Renal cortex interstitium (tissue), 11 donors: ENCODE data around the gene TBC1D1. TPM values are rescaled to one million over a fixed set of nuclear protein-coding genes. Genes with fewer than 3 reads are reported as not detected.
A peak's percentile ranks its signal among the peaks of the same experiment; 100 is the strongest.

Experiments used
- DNase-seq, 11 donors: peaks; one replicate each; pipeline ENCODE4 v3.0.0-alpha.2; 2013; ENCODE audit warnings: low read depth in 9 of 11, low spot score in 4 of 11; ENCODE audit errors: extremely low read depth in 1 of 11
- polyA plus RNA-seq, 3 donors: library from polyadenylated mRNA; unstranded; fragments of 120-200 nt; gene quantifications; one replicate each; pipeline ENCODE4 v1.2.1, GENCODE V29; 2013; ENCODE audit not compliant: insufficient read length in 3 of 3

TBC1D1 gene
- polyA plus RNA-seq, 3 donors: 187 to 195 (median 194) TPM

DNA sequence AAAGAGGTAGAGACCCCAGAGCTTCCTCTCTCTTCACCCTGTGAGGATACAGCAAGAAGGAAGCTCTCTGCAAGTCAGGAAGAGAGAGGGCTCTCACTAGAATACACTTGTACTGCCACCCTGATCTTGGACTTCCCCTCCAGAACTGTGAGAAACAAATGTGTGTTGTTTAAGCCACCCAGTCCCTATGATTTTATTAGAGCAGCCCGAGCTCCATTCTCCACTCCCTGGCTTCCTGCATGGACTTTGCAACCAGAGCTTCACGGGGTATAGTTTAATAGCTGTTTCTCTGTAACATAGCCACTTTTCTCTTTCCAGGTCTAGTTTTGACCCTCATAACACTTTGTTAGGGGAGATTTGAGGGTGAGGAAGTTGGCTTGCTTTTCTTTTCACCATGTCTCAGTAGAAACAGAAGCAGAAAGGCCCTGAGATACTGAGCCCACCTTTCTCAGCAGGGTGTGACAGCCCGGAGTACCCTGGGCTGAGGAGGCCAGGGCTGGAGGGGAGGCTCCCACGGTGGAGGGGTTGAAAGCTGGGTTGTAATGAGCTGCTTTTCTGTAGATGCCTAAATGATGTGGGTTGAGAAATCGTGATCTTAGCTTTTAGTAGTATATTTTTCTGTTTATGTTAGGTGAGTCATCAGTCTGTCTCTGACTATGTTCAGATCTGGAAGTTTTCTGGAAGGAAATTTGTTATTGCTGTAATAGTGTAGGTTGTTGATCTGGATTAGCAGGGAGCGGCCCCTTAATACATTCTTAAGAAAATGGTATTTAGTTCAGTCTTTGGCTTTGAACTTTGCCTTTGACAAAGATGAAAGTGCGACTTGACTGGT, 187.9 kb downstream of the TBC1D1 start:
- DNase-seq: no peak

DNA sequence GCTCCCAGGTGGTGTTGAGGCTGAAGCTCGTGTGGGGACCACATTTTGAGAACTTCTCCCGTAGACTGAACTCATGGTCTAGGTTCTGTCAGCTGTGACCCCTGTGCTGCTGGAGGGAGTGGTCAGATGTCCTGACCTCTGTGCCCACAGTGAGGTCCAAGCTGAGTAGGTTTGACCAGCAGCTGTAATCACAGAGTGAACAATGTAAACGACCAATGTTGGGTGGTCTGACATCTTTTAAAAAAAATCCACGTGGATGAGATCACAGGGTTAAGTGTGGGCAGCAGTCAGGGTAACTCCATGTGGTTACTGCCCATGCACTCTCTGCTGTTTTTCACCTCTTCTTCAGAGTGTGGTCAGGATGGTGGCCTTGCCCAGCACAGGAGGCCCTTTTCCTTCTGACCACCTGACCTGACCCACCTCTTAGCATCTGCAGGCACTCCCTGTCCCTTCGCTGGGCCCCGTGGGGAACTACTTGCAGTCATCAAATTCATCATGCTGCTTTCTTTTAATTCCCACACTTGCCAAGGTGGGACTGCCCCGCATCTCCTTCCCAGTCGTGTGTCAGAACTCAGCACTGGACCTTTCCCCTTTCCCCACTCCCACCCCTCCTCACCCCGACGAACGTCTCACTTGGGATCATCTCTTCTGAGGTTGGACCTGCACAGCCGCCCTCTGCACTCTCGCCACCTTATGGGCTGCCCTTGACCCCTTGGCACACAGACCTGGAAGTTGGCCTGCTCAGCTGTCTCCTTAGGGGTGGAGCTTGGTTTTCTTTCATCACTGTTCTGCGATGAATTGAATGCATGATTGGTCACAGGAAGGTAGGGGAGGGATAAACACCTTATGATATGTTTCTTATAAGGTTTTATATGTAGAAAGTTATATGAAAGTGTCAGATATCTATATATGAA, 189.4 kb downstream of the TBC1D1 start:
- no peak for DNase-seq

DNA sequence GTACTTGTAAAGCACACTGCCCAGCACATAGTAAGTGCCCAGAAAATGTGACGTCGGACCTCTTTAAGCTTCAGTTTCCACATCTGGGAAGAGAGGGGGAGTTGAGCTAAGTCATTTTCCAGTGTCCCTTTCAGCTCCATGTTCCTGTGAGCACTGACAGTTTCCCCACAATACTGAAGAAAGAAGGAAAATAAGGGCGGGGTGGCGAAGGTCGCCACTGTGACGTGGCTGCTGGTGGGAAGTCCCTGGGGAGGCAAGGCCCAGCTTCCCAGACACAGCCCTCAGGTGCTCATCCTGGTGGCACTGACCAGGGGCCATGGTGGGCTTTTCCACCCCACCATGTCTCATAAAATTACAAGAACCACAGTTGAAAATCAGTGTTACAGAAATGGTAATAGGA, 191.1 kb downstream of the TBC1D1 start:
- DNase-seq: no peak

DNA sequence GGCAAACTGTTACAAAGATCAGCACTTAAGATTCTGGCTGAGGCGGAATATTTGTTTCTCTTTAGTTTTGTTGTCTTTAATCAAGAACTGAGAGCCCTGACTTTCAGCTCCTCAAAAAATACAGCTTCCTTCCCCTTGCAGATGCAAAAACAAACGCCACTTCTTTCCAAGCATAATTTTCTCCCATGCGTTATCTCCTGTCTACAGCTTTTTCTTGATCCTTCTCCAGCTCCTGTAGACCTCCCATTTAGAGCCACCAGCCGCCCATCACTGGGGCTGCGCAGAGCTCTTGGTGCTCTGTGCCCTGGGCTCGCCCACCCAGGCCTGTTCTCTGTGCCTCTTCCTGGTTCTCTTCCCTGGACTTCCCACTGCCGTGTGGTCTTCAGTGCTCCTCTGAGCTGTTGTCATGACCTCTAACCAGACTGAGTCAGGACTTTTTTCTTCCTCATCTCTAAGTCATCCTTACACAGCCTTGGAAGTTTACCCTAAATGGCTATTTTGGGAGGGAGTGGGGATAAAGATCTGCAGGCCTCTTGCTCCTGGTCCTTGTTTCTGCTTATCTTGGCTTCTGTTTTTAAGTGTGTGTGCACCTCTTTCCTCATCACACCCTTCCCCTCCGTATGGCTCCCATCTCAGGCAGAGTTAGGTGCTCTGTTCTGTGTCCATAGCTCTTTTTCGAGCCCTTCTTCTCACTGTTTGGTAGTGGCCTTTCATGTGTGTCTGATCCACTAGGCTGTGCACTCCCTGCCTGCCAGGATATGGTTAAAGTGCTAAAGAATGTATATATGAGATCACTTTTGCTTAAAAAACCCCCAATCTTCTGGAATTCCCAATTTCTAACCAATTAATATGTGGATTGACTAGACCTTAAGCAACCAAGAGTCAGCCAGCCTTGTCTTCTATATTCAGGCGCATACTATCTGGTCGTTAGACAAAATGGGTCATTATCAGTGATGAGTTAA, 191.8 kb downstream of the TBC1D1 start:
- DNase-seq: no peak

DNA sequence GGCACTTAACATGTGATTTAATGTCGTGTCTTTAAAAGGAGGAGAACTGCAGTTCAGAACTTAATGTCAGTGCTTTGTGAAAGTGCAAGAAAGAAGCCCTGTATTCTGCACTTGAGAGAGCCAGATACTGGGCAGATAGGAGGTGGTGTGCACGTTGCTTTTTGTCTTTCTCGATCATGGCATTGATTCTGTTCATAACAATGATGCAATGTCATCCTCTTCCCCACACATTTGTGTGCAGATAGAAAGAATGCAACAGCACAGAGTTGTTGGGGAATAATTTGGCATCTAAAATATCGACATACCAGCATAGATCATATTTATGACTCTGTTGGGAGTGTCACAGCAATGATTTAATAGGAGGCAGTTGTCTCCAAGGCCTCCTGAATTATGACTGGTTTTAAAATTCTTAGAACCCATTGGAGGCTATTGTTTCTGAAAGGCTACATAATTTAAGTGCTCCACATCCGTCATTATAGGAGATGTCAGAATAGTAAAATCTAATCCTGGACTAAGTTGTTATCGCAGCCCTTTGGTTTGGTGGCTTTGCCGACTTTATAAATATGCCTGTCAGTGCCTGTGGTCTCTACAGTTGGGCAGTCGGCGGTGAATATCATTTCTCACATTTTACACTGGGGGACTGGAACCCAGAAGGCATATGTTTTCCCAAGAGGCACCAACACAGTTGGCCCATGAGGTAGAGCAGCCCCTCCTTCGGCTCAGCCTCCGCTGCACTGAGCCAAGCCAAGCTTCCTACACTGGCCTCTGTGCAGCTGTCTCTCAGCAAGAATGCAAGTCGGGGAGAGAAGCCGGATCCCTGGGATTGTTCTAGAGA, 194.2 kb downstream of the TBC1D1 start:
- DNase-seq: no peak

DNA sequence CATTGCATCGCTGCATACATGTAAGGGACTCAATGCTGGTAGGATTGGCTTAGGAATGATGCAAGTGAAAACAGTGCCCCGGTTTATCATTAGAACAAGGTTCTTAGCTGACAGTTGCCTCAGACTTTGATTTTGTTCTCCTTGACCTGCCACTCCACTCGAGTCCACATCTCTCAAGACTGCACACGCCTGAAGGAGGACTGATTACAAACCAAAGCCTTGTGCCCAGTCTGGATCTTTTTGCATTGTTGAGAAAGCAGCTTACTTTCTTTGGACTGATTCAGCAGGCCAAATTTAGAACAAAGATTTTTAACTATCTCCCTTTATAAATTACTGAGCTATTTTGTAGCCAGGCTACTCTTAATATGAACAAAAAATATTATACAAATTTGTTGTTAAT, 194.9 kb downstream of the TBC1D1 start:
- no peak for DNase-seq

DNA sequence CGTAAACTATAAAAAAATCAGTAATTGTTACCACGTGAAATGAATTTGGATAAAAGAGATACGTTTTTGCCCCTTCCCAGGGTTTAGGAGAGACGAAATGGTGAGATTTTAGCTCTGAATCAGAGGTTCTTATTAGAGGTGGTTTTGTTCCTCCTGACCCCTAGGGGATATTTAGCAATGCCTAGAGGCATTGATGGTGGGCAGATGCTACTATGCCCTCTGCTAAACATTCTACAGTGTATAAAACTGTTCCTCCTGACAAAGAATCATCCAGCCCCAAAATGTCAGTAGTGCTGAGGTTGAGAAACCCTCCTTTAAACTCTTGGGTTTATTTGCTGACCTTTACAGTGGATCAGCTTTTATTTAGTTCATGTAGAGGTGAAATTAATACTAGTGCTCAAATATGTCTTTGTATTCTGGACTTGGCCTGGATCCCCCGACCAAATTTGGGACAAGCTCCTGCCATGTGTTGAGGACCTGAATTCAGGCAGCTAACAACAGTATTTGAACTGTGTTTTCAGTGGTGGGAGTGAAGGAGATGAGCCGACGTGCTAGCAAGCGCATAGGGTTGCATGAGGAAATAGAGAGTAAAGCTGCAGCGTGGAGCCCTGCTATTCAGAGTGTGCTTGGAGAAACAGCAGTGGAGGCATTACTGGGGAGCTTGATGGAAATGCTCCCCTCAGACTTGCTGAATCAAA, 195.4 kb downstream of the TBC1D1 start:
- no peak for DNase-seq

DNA sequence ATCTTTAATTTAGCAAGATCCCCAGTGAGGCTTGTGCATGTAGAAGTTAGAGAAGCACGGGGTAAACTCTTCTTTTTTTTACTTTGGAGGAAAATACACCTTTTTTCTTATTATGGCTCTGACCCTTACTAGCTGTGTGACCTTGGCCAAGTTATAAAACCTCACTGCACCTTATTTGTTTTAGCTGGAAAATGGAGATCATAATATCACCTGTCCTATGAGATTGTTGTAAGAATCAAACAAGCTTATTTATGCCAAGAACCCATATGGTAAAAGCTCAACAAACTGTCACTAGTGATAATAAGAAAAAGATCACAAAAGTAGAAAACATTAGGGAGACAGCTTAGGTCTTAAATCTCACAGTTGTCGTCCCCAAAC, 196.0 kb downstream of the TBC1D1 start:
- no peak for DNase-seq

DNA sequence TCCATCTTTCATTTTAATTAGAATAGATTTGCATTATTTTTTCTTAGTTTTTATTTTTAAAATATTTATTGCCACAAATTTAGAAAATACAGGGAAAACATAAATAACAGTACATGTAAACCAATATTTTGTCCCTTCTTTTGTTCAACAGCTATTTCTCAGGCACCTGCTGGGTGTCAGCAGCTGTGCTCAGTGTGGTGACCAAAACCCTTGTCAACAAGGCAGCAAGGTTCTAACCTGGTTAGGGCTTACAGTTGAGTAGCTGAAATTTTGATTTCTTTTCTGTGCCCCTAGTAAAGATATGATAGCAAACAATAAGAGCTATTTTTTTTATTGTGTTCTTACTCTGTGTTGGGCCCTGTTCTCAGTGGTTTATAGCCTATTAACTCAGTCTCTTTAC, 197.4 kb downstream of the TBC1D1 start:
- no peak for DNase-seq

DNA sequence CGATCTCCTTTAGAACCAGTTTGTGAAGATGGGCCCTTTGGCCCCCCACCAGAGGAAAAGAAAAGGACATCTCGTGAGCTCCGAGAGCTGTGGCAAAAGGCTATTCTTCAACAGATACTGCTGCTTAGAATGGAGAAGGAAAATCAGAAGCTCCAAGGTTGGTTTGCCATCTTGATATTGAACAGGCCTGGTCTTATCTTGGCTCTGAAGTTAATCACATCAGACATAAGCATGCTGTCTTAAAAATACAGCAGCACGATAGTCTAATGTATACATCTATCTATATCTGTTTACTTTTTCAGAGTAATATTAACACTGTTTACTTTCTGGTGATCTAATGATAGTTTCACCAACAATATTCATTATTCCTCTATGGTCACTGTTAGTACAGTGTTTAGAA, 199.1 kb downstream of the TBC1D1 start:
- DNase-seq: no peak

DNA sequence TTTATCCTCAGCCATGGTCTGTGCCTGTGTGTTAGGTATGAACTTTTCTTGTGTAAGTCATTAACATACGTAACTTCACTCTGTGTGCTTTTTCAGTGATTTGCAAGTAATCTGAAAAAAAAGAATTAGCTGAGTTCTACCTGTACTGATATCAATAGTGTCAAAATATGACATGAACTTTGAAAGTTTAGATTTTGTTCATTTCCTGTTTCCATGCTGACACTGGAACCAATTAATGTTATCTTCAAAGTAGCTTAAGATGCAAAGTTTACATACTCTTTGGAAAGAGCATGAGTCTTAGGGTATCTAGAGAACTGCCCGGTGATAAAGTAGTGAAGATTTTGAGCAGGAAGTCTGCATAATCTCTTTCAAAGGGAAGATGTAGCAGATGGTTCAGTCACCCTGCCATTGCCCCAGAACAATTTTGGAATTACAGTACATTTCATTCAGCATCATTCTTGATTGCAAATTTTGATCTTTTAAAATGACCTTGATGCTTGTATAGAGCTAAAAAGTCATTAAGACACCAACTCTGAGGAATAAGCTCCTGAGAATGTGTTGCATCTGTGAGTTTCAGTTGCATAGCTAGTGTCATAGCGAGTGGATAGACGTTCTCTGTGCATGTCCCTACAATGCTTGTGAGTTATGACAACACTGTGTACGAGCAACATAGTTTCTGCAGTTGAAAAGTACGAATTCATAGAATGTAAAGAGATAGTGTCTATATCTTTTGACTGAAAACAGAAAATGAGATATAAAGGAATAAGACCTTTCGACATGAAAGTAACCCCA, 199.8 kb downstream of the TBC1D1 start:
- no peak for DNase-seq

DNA sequence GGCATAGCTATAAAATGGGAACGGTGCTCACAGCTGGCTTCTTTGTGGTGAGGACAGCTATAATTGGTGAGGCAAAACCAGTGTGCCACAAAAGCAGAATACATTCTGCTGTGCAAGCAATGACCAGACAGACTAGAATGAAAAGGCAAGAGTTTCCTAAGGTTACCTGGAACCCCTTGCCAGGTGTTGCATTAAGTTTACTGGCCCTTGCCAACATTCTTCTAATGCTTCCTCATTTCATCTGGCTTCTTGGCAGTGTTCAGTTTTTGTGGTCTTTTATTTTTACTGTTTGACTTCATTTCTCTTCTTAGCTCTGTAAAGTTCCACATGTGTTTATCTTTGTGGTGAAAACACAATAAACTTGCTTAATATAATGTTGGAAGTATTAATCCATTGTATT, 200.8 kb downstream of the TBC1D1 start:
- DNase-seq: no peak

DNA sequence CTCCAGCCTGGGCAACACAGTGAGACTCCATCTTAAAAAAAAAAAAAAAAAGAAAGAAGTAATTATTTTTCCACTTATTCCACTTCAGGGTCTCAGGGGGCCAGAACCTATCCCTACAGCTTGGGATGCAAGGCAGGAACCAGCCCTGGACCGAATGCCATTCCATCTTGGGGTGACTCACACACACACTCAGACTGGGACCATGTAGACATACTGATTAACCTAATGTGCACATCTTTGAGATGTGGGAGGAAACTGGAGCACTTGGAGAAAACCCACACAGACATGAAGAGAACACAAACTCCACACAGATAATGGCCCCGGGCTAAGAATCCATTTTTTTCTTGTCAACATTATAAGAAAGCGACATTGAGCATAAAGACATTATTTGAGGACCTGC, 201.8 kb downstream of the TBC1D1 start:
- no peak for DNase-seq

DNA sequence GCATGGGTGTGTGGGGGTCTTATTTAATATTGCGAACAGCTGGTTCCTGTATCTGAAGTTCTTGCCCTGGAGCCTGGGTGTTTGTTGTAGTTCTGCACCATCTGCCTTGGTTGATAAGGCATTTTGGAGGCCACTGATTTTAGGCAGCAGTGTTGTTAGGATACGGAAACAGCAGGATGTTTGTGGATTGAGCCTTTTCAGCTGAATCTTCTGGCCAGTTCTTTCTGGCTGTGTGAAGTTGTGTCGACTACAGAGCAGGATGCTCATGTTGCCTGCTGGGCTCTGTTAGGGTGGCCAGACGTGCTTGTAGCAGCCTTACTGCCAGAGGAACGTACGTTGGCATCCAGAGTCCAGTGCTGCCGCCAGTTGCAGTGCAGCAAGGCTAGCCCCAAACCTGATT, 203.5 kb downstream of the TBC1D1 start:
- peak in 4 of 11 donors; percentile 57 to 70 (median 61) for DNase-seq

DNA sequence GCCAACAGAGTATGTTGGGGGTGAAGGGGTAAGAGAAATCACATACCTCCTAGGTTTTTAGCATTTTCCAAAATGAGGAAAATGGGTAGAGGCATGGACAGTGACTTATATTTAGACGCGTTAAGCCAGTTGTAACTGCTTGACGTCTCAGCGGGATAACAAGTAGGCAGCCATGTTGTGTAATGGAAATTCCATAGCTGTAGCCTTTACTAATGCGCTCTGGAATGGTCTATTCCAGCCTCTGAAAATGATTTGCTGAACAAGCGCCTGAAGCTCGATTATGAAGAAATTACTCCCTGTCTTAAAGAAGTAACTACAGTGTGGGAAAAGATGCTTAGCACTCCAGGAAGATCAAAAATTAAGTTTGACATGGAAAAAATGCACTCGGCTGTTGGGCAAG, 204.8 kb downstream of the TBC1D1 start:
- DNase-seq: no peak

DNA sequence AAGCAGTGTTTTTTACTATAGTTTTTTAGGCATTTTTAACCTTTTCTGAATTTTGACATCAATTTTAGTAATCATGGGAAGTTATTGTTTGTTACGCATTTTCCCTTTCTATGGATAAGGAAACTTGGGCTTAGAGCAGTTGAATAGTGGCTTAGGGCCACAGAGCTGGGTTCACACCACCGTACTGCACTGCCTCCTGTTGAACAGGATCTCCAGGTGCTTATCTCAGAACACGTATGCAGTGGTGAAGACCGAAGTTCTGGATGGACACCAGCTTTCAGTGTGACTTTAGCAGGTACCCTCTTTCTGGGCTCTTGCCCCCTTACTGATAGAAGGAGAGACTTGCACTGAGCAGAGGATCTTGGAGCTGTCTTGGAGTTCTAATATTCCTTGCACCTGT, 206.9 kb downstream of the TBC1D1 start:
- DNase-seq: no peak

DNA sequence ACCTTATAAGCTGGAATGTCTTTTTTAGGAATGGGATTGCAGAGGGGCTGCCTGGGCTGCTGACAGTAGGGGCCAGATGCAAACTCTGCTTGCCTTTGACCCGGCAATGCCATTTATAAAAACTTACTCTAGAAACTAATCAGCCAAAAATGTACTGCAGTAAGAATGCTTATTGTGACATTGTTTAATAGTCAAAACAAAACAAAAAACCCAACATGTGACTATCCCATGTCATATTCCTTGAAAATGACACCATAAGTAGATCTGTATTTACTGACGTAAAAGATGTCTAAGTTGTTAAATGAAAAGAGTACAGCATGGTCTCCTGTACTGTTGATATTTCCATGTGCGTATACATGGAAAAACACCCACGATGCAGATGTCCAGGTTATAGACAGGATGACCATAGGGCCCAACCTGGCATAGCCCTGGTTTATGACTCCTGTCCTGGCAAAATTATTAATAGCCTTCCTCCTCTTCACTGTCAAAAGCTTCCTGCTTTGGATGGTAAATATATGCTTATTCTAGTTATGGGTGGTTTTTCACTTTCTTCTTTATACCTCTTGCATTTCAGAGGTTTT, 208.2 kb downstream of the TBC1D1 start:
- DNase-seq: no peak
